HEK293 (cell line): ENCODE measurements around the gene LGALS1.

Source experiments
- BCL11B ChIP-seq: fragments of 450-650 bp; formaldehyde crosslinking; IDR thresholded peaks from 2 replicates; pipeline ENCODE4 v1.5.1; 2016; ENCODE audit warnings: low read depth, missing biosample characterization, missing genetic modification characterization
- KLF9 ChIP-seq: fragments of 450-650 bp; formaldehyde crosslinking; IDR thresholded peaks from 2 replicates; pipeline ENCODE4 v1.5.1; 2016; ENCODE audit warnings: missing biosample characterization, missing genetic modification characterization, low read depth
- REPIN1 ChIP-seq: fragments of 450-650 bp; formaldehyde crosslinking; IDR thresholded peaks from 2 replicates; pipeline ENCODE4 v1.5.1; 2017; ENCODE audit warnings: missing biosample characterization, missing genetic modification characterization, low read depth
- SP2 ChIP-seq: fragments of 450-650 bp; formaldehyde crosslinking; IDR thresholded peaks from 2 replicates; pipeline ENCODE4 v1.5.1; 2016; ENCODE audit warnings: missing biosample characterization, missing genetic modification characterization
- SP3 ChIP-seq: fragments of 450-650 bp; formaldehyde crosslinking; IDR thresholded peaks from 2 replicates; pipeline ENCODE4 v1.5.1; 2016; ENCODE audit warnings: missing biosample characterization, missing genetic modification characterization
- ZBTB1 ChIP-seq: fragments of 450-650 bp; formaldehyde crosslinking; IDR thresholded peaks from 2 replicates; pipeline ENCODE4 v1.5.1; 2016; ENCODE audit warnings: missing biosample characterization, missing genetic modification characterization
- ZFP3 ChIP-seq: fragments of 450-650 bp; formaldehyde crosslinking; IDR thresholded peaks from 2 replicates; pipeline ENCODE4 v1.5.1; 2016; ENCODE audit warnings: low read depth, missing biosample characterization, missing genetic modification characterization
- ZNF112 ChIP-seq: fragments of 450-650 bp; formaldehyde crosslinking; IDR thresholded peaks from 2 replicates; pipeline ENCODE4 v1.5.0; 2017; ENCODE audit warnings: missing biosample characterization, missing genetic modification characterization
- ZNF18 ChIP-seq: fragments of 450-650 bp; formaldehyde crosslinking; IDR thresholded peaks from 2 replicates; pipeline ENCODE4 v1.5.1; 2016; ENCODE audit warnings: missing biosample characterization, missing genetic modification characterization
- ZNF184 ChIP-seq: fragments of 450-650 bp; IDR thresholded peaks from 2 replicates; pipeline ENCODE4 v1.5.1; 2018; ENCODE audit warnings: missing biosample characterization, mild to moderate bottlenecking, missing genetic modification characterization
- ZNF274 ChIP-seq, 2 experiments: fragments of 200-500 bp in 1 of 2; fragments of 450-650 bp in 1 of 2; sonication (Bioruptor generic) in 1 of 2; formaldehyde crosslinking in 1 of 2; IDR thresholded peaks; 2 replicates each; pipeline versions ENCODE4 v1.5.1 to v1.6.1; 2014 to 2016; ENCODE audit warnings: borderline replicate concordance in 1 of 2, inconsistent platforms in 1 of 2, low read length in 1 of 2, missing biosample characterization in 1 of 2, missing genetic modification characterization in 1 of 2
- ZNF426 ChIP-seq: fragments of 450-650 bp; formaldehyde crosslinking; IDR thresholded peaks from 2 replicates; pipeline ENCODE4 v1.5.1; 2017; ENCODE audit warnings: missing biosample characterization, missing genetic modification characterization, mild to moderate bottlenecking, inconsistent platforms, moderate library complexity
- ZNF433 ChIP-seq: fragments of 450-650 bp; formaldehyde crosslinking; IDR thresholded peaks from 2 replicates; pipeline ENCODE4 v1.5.1; 2016; ENCODE audit warnings: missing biosample characterization, missing genetic modification characterization, low read depth
- ZNF510 ChIP-seq: fragments of 450-650 bp; formaldehyde crosslinking; IDR thresholded peaks from 2 replicates; pipeline ENCODE4 v1.5.1; 2018; ENCODE audit warnings: mild to moderate bottlenecking, missing genetic modification characterization, missing biosample characterization; ENCODE audit not compliant: insufficient replicate concordance
- ZNF518A ChIP-seq: fragments of 450-650 bp; formaldehyde crosslinking; conservative IDR thresholded peaks from 2 replicates; pipeline ENCODE4 v1.5.1; 2016; ENCODE audit warnings: low read depth, missing biosample characterization, missing genetic modification characterization
- ZNF629 ChIP-seq: fragments of 450-650 bp; formaldehyde crosslinking; IDR thresholded peaks from 2 replicates; pipeline ENCODE4 v1.5.1; 2017; ENCODE audit warnings: missing biosample characterization, missing genetic modification characterization
- ZNF701 ChIP-seq: fragments of 450-650 bp; formaldehyde crosslinking; IDR thresholded peaks from 2 replicates; pipeline ENCODE4 v1.5.1; 2016; ENCODE audit warnings: missing biosample characterization, missing genetic modification characterization
- ZNF76 ChIP-seq: fragments of 450-650 bp; formaldehyde crosslinking; IDR thresholded peaks from 2 replicates; pipeline ENCODE4; 2016; ENCODE audit warnings: low read depth, missing biosample characterization, missing genetic modification characterization, borderline replicate concordance
- ZNF777 ChIP-seq: fragments of 450-650 bp; formaldehyde crosslinking; IDR thresholded peaks from 2 replicates; pipeline ENCODE4 v1.5.1; 2017; ENCODE audit warnings: missing biosample characterization, missing genetic modification characterization, borderline replicate concordance
- TF ChIP-seq, protein P1 (sequence below): fragments of 450-650 bp; formaldehyde crosslinking; IDR thresholded peaks from 2 replicates; pipeline ENCODE4 v1.5.1; 2016; ENCODE audit warnings: missing biosample characterization, missing genetic modification characterization
- TF ChIP-seq, protein P2 (sequence below): fragments of 450-650 bp; formaldehyde crosslinking; IDR thresholded peaks from 2 replicates; pipeline ENCODE4 v1.5.0; 2017; ENCODE audit warnings: missing biosample characterization, missing genetic modification characterization, borderline replicate concordance
- TF ChIP-seq, protein P3 (sequence below): fragments of 450-650 bp; formaldehyde crosslinking; IDR thresholded peaks from 2 replicates; pipeline ENCODE4 v1.5.1; 2017; ENCODE audit warnings: missing biosample characterization, missing genetic modification characterization
- TF ChIP-seq, protein P4 (sequence below): fragments of 450-650 bp; formaldehyde crosslinking; IDR thresholded peaks from 2 replicates; pipeline ENCODE4 v1.5.1; 2016; ENCODE audit warnings: missing biosample characterization, missing genetic modification characterization

LGALS1 gene

GRCh38 chr22:37676736-37677492 lies 1.5 kb downstream of the LGALS1 start (continued):
- TF ChIP-seq ZNF518A (tag by site-specific recombination) (no peak), ZNF274 (IDR thresholded peaks at IDR 0.05; ENCODE audit: low read length) (no peak), ZNF274 (tag by site-specific recombination; IDR thresholded peaks at IDR 0.05; ENCODE audit: borderline replicate concordance) (no peak), ZFP3 (no peak), ZNF629 (tag by site-specific recombination) (peak; percentile 88), ZBTB1 (no peak), ZNF18 (tag by site-specific recombination) (no peak; the same call in 1 of the 2 replicates), ZNF777 (tag by site-specific recombination) (no peak), BCL11B (tag by site-specific recombination) (no peak; the same call in none of the 2 replicates), ZNF112 (no peak), ZNF184 (tag by site-specific recombination) (no peak), ZNF510 (tag by site-specific recombination) (no peak), ZNF426 (no peak), ZNF76 (no peak), ZNF433 (tag by site-specific recombination) (no peak), ZNF701 (tag by site-specific recombination) (no peak), REPIN1 (no peak), KLF9 (tag by site-specific recombination) (peak; percentile 97), SP2 (tag by site-specific recombination) (peak; percentile 88), SP3 (peak; percentile 94)
- TF ChIP-seq, protein P1, sequence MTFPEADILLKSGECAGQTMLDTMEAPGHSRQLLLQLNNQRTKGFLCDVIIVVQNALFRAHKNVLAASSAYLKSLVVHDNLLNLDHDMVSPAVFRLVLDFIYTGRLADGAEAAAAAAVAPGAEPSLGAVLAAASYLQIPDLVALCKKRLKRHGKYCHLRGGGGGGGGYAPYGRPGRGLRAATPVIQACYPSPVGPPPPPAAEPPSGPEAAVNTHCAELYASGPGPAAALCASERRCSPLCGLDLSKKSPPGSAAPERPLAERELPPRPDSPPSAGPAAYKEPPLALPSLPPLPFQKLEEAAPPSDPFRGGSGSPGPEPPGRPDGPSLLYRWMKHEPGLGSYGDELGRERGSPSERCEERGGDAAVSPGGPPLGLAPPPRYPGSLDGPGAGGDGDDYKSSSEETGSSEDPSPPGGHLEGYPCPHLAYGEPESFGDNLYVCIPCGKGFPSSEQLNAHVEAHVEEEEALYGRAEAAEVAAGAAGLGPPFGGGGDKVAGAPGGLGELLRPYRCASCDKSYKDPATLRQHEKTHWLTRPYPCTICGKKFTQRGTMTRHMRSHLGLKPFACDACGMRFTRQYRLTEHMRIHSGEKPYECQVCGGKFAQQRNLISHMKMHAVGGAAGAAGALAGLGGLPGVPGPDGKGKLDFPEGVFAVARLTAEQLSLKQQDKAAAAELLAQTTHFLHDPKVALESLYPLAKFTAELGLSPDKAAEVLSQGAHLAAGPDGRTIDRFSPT (tag by site-specific recombination), result peak; percentile 82
- TF ChIP-seq, protein P2, sequence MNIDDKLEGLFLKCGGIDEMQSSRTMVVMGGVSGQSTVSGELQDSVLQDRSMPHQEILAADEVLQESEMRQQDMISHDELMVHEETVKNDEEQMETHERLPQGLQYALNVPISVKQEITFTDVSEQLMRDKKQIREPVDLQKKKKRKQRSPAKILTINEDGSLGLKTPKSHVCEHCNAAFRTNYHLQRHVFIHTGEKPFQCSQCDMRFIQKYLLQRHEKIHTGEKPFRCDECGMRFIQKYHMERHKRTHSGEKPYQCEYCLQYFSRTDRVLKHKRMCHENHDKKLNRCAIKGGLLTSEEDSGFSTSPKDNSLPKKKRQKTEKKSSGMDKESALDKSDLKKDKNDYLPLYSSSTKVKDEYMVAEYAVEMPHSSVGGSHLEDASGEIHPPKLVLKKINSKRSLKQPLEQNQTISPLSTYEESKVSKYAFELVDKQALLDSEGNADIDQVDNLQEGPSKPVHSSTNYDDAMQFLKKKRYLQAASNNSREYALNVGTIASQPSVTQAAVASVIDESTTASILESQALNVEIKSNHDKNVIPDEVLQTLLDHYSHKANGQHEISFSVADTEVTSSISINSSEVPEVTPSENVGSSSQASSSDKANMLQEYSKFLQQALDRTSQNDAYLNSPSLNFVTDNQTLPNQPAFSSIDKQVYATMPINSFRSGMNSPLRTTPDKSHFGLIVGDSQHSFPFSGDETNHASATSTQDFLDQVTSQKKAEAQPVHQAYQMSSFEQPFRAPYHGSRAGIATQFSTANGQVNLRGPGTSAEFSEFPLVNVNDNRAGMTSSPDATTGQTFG (tag by site-specific recombination), result no peak
- TF ChIP-seq, protein P3, sequence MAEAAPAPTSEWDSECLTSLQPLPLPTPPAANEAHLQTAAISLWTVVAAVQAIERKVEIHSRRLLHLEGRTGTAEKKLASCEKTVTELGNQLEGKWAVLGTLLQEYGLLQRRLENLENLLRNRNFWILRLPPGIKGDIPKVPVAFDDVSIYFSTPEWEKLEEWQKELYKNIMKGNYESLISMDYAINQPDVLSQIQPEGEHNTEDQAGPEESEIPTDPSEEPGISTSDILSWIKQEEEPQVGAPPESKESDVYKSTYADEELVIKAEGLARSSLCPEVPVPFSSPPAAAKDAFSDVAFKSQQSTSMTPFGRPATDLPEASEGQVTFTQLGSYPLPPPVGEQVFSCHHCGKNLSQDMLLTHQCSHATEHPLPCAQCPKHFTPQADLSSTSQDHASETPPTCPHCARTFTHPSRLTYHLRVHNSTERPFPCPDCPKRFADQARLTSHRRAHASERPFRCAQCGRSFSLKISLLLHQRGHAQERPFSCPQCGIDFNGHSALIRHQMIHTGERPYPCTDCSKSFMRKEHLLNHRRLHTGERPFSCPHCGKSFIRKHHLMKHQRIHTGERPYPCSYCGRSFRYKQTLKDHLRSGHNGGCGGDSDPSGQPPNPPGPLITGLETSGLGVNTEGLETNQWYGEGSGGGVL (tag by site-specific recombination), result peak; percentile 99
- TF ChIP-seq, protein P4, sequence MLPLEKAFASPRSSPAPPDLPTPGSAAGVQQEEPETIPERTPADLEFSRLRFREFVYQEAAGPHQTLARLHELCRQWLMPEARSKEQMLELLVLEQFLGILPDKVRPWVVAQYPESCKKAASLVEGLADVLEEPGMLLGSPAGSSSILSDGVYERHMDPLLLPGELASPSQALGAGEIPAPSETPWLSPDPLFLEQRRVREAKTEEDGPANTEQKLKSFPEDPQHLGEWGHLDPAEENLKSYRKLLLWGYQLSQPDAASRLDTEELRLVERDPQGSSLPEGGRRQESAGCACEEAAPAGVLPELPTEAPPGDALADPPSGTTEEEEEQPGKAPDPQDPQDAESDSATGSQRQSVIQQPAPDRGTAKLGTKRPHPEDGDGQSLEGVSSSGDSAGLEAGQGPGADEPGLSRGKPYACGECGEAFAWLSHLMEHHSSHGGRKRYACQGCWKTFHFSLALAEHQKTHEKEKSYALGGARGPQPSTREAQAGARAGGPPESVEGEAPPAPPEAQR (tag by site-specific recombination), result no peak
